HG03064 (cell line): ENCODE measurements around the gene TMEM150B.
"Not testable (repeated sequence)": the region's sequence is repeated elsewhere in the genome, so short reads cannot be mapped to it uniquely, and the experiment has no call there.

ENCODE experiments used
- ATAC-seq: cut with Tn5 transposase; IDR thresholded peaks from one replicate; pipeline ENCODE4 v1.9.1; 2021; ENCODE audit warnings: low read depth; ENCODE audit not compliant: unreplicated experiment

TMEM150B gene

DNA sequence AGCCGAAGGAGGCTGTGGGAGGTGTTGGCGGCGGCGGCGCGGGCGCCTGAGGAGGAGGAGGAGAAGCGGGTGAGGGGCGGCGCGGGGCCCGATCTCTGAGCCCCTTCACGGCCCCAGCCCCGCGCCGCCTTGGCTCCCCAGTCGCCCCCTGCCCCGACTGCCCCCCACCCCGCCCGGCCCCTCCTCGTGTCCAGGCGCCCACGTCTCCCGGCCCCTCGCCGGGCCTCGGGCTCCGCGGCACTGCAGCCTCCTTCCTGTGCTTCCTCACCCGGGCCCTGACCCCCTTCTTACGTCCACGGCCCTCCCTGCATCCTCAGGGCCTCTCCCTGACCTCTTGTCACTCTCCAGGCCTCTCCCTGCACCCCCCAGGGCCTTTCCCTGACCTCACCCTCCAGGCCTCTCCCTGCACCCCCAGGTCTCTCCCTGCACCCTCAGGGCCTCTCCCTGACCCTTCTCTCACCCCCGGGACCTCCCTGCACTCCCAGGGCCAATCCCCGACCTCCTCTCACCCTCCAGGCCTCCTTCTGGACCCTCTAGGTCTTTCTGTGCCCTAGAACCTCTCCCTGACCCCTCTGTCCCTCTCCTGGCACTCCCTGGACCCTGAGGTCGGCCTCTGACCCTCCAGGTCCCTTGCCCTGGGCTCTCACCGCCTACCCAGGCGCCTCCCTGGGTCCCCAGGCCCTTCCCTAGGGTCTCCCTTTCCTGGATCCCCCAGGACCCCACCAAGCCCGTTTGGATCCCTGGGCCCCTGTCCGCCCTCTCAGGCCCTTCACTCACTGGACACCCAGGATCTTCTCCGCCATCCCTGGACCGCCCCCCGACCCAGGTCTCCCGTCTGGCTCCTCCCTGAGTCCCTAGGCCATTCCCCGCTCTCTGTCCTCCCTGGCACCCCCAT lies 15.0 kb upstream of the TMEM150B start:
- peak; percentile 3 for ATAC-seq

DNA sequence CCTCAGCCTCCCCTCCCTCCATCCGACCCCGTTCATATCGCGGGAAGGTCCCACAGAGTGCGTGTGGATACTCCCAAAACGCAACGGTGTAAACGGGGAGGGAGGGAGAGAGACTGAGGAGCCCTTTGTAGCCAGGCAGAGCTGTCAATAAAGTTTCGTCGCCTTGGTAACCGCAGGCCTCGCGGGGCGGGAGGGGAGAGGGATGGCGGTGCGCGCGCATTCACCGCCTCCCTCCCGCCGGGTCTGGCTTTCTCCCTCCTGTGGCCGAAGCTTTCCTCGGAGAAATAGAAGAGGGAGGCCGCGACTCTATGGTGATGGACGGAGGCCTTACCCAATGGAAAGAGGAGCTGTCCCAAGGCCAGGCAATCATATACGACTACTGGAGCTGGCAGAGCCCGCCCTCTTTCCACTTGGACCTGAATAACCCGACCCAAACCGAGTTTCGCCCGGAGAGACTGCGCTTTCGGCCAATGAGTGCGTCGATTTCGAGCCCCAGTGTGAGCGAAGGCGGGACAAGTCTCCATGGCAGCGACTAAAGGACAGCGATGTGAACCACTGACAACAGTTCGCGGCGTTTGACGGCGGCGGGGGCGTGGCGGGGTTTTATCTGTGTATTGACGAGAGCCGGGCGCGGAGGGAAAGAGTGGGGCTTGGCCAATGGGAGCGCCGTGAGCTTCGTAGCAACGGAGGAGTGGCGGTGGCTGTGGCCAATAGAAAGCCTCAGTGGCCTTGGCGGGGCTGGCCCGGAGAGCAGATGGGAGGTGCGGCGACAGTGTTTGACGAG lies 14.2 kb upstream of the TMEM150B start, which contains the start of gene KMT5C:
TSS of gene KMT5C (plus strand) at position 772 of the 784 bp plus-strand sequence. CDS start 2,061 bp downstream, outside the sequence.
- ATAC-seq = peak; percentile 72

DNA sequence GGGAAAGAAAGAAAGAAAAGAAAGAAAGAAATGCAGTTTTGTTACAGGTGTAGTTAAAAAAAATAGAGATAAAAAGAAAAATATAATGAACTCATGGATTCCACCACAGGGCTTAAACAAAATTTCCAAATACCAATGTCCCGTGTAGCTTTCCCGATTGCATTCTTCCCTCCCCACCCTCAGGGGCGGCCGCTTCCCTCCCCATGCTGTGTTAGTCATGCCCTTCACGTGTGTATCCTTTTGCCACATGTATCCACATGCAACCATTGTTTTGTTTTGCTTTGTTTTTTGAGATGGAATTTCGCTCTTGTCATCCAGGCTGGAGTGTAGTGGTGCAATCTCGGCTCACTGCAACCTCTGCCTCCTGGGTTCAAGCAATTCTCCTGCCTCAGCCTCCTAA lies 11.0 kb upstream of the TMEM150B start:
- ATAC-seq = no peak

GRCh38 chr19:55333870-55334269 lies 8.7 kb upstream of the TMEM150B start:
- no peak for ATAC-seq

DNA sequence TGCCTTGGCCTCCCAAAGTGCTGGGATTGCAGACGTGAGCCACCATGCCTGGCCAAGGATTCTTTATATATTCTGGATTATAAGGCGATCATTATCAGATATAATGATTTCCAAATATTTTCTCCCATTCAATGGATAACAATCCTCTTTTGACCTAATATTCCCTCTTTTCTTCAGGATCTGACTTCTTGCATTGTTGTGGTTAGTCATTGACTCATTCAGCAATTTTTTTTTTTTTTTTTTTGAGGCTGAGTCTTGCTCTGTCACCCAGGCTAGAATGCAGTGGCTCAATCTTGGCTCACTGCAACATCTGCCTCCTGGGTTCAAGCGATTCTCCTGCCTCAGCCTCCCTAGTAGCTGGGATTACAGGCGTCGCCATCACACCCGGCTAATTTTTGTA lies 4.7 kb upstream of the TMEM150B start:
- ATAC-seq = not testable (repeated sequence)

GRCh38 chr19:55328774-55329318 lies 3.7 kb upstream of the TMEM150B start:
- ATAC-seq = not testable (repeated sequence)

GRCh38 chr19:55324662-55325061 lies 479 bp downstream of the TMEM150B start:
- ATAC-seq = no peak

GRCh38 chr19:55322204-55322885 lies 2.8 kb downstream of the TMEM150B start:
- no peak for ATAC-seq

DNA sequence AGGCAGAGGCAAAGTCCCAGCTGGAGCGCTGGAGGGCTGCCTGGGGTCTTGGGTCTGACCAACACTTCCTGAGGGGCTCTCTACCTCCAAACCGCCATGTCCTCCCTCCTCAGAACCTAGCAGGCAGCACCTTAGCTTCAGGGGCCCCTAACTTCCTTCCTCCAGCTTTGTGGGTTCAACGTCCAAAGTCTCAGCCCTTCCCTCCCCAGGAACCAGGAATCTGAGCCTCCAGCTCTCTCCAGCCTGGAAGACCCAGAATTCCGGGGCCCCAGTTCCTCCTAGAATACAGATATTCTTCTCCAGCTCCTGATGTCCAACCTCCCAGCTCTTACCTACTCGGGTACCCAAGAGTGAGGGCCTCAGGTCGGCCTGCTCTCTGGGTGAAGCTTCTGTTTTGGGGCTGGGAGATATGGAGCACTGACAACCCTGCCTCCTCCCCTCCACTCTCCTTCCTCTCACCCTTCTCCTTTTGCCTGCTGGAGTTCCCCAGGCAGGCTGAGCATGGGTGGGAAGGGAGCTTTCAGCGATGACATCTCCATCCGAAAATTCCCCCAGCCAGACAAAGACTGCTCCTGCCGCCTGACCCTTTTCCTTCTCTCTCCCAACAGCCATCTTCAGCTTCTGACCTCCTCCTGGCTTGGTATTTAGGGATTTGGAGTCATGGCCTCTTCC lies 3.5 kb downstream of the TMEM150B start:
- no peak for ATAC-seq

DNA sequence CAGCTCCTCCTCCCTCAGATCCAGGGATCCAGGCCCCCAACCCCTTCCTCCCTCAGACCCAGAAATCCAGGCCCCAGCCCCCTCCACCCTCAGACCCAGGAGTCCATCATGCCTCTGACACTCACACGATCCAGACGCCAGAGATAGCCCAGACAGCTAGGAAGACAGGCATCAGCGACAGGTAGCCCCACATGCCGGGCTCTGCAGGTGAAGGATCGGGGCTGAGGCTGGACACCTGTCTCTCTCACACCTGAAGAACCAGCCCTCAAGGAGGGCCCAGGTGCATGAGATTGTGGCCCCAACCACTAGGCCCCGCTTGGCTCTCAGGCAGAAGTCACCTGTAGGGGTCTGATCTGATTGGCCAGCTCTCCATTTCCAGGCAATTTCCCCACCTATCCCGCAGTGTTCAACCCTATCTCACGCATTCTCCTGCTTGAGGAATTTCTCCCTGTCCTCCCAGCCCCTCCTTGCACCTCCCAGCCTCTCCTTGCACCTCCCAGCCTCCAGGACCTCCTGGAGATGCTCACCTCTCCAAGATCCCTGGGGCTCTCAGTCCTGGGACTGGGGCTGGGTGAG lies 4.2 kb downstream of the TMEM150B start:
- no peak for ATAC-seq

- no peak for ATAC-seq
Observed at GRCh38 chr19:55319785-55320184, 5.4 kb downstream of the TMEM150B start.

GRCh38 chr19:55316646-55317045 lies 8.5 kb downstream of the TMEM150B start:
- ATAC-seq = no peak

DNA sequence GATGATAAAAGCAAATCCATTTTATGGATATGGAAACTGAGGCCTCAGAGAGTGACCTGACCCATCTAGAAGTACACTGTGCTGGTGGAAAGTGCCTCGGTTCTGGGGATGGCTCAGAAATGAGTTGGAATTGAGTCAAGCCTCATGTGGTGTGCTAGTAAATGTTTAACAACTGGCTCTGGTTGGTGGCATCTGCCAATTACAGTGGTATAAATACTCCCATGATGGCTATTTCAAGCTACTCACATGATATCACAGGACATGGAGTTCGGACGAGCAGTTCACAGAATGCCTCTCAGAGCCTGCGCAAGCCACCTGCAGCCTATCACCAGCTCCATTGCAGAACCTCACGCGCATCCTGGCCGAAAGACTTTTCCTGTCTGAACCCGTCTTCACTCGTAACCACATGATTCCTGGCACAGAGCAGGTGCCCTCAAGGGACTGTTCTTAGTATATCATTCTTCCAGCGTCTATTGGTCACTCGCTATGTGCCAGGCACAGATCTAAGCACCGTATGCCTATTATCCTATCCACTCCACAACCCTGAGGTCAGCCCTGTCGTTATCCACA lies 9.1 kb downstream of the TMEM150B start:
- no peak for ATAC-seq

DNA sequence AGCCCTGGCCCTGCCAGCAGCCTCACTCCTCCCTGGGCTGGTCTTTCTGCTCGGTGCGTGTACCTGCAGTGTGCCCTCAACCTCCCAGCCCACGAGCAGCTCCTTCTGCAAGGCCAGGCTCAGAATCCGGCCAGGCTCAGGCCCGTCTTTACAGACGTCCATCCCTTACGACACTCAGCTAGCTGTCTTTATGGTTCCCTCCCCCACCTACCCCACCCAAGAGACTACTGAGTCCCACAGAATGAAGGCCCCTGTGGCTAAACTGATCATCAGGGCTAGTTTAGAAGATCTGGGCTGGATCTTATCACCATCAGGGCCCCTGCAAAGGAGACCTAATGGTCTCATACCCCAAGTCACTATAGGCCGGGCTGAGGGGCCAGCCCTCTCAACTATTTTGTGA lies 10.7 kb downstream of the TMEM150B start:
- ATAC-seq = no peak

DNA sequence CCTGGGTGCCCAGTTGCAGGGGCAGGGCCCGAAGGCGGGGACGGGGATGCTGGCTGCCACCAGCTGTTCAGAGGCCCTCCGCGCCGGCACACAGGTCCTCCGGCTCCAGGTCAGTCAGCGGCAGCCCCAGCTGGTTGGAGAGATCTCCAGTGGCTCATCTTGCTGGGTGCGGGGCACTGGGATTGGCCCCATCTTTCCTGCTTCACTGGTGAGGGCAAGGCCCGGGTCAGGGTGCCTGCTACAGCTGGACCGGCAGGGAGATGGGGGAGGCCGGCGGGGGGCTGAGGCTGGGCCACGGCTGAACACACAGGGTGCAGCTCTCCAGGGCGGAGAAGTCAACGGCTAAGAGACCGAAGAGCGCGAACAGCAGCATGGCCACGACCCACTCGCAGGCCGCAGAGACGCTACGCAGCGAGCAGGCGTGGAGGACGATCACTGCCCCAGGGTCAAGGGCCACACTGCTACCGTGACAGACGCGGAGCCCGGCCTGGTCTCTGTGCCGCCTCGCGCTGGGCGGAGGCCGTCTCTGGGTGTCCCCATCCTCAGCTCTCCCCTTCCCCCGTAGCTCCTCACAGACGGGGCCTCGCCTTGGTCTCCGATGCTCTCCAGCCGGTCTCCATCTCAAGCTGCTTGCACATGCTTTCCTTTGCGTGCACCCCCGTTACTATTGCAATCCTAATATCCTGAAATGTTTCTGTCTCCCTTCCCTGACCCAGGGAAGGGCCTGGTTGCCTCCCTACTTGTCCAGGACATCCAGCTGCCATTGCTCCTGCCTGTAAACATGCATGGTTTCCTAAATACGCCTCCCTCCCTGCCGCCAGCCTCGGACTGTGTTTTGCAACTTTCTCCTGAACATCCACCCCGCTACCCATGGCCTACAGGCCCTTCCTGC lies 12.3 kb downstream of the TMEM150B start:
- no peak for ATAC-seq

GRCh38 chr19:55311797-55312196 lies 13.3 kb downstream of the TMEM150B start:
- no peak for ATAC-seq

DNA sequence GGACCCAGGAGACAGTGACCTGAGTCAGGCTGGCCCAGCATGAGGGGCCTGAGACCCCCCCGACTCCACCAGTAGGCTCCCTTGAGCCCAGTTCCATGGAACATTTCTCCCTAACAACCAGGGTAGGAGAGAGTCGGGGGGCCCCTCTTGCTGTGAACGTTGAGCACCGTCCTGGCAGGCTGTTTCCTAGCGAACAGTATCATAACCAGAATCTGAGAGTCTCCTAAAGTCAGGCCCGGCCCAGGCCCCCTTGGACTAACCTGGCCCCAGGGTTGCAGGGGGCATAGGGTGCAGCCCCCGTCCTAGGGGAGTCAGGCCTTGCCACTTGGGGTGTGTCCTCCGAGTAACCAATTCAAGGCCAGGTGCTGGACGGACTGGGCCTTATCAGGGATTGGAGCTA lies 13.7 kb downstream of the TMEM150B start:
- ATAC-seq = no peak

GRCh38 chr19:55310498-55310897 lies 14.6 kb downstream of the TMEM150B start:
- no peak for ATAC-seq
